HCT116 (cell line): ENCODE data around the gene ANKS1A. TPM values are rescaled to one million over a fixed set of nuclear protein-coding genes. Genes with fewer than 3 reads are reported as not detected.

ENCODE experiments used
- ATAC-seq: fragments of 200-7000 bp; cut with Tn5 transposase; 2 replicates; pipeline ENCODE4 v1.9.1; 2020; ENCODE audit warnings: mild to moderate bottlenecking, moderate library complexity
- BruUV-seq: library from RNA; stranded (reverse); fragments of 400-500 nt; replicated peaks from 2 replicates; lab custom pipeline; 2021; lab: Mats Ljungman, UMichigan
- CTCF ChIA-PET: fragments of 300-600 bp; sonication (Branson Sonifier 250); formaldehyde crosslinking; loops from one replicate; lab custom pipeline; 2021; ENCODE audit warnings: antibody characterized with exemption; lab: Charles Lee
- POLR2A ChIA-PET: fragments of 300-600, 350-600 bp; sonication (Branson Sonifier 250); formaldehyde crosslinking; loops from one replicate; lab custom pipeline; 2021; ENCODE audit warnings: antibody characterized with exemption; lab: Charles Lee
- RAD21 ChIA-PET, 2 experiments: fragments of 300-600 bp; sonication (Branson Sonifier 250); formaldehyde crosslinking; loops; one replicate each; lab custom pipeline; 2023; ENCODE audit warnings: low total read pairs in 2 of 2; ENCODE audit not compliant: uncharacterized antibody in 2 of 2, unreplicated experiment in 2 of 2, low non-redundant PET in 1 of 2; lab: Charles Lee
- DNase-seq: peaks from one replicate; pipeline ENCODE4 v3.0.0-alpha.2; 2010; ENCODE audit warnings: low read depth, low spot score
- H2AFZ ChIP-seq: fragments of 200-600 bp; shearing (Covaris generic), sonication (generic); 2 replicates; pipeline ENCODE4 v1.6.1; 2017; ENCODE audit warnings: low read depth, mixed run types, mixed read lengths, antibody characterized with exemption, low read length; ENCODE audit not compliant: poor library complexity, severe bottlenecking
- H3K27ac ChIP-seq: 2 replicates; pipeline ENCODE4 v1.5.1; 2012; ENCODE audit warnings: low read depth, low read length
- H3K27me3 ChIP-seq: fragments of 200-600 bp; sonication (generic); 2 replicates; pipeline ENCODE4 v1.6.1; 2016; ENCODE audit warnings: mixed run types, low read length, mixed read lengths; ENCODE audit not compliant: insufficient read depth
- H3K36me3 ChIP-seq, 2 experiments: fragments of 200-500 bp in 1 of 2; fragments of 200-600 bp in 1 of 2; sonication (Bioruptor generic) in 1 of 2; sonication (generic) in 1 of 2; 2 replicates each; pipeline versions ENCODE4 v1.5.1 to v1.6.1; 2014 to 2016; ENCODE audit warnings: low read length in 2 of 2, inconsistent platforms in 1 of 2, mixed read lengths in 1 of 2, mixed run types in 1 of 2; ENCODE audit not compliant: insufficient read depth in 2 of 2, control insufficient read depth in 1 of 2
- H3K4me1 ChIP-seq, 2 experiments: fragments of 200-600 bp in 1 of 2; sonication (generic) in 1 of 2; 2 replicates each; pipeline versions ENCODE4 v1.5.1 to v1.6.1; 2012 to 2017; ENCODE audit warnings: low read length in 2 of 2, inconsistent platforms in 1 of 2, mild to moderate bottlenecking in 1 of 2, mixed read lengths in 1 of 2, mixed run types in 1 of 2, moderate library complexity in 1 of 2; ENCODE audit not compliant: insufficient read depth in 2 of 2, control insufficient read depth in 1 of 2
- H3K4me2 ChIP-seq: fragments of 200-600 bp; sonication (generic); 2 replicates; pipeline ENCODE4 v1.6.1; 2017; ENCODE audit warnings: mixed run types, low read length, mixed read lengths
- H3K4me3 ChIP-seq, 2 experiments: fragments of 200-600 bp in 1 of 2; sonication (generic) in 1 of 2; replicated peaks in 1 of 2; 2 replicates each; pipeline ENCODE4 v1.5.1; 2011 to 2016; ENCODE audit warnings: low read length in 2 of 2, control low read depth in 1 of 2, low read depth in 1 of 2, mild to moderate bottlenecking in 1 of 2, mixed read lengths in 1 of 2, mixed run types in 1 of 2
- H3K79me2 ChIP-seq: fragments of 200-600 bp; sonication (generic); 2 replicates; pipeline ENCODE4 v1.6.1; 2017; ENCODE audit warnings: mild to moderate bottlenecking, mixed run types, low read length, moderate library complexity, mixed read lengths; ENCODE audit not compliant: insufficient read depth
- H3K9ac ChIP-seq: fragments of 200-600 bp; sonication (generic); 2 replicates; pipeline ENCODE4 v1.6.1; 2016; ENCODE audit warnings: low read length, mixed read lengths
- H3K9me2 ChIP-seq: fragments of 200-600 bp; sonication (generic), shearing (Covaris generic); 2 replicates; pipeline ENCODE4 v1.6.1; 2017; ENCODE audit warnings: mixed run types, mild to moderate bottlenecking, moderate library complexity; ENCODE audit not compliant: insufficient read depth
- H3K9me3 ChIP-seq, 2 experiments: fragments of 200-500 bp in 1 of 2; fragments of 200-600 bp in 1 of 2; sonication (Bioruptor generic) in 1 of 2; sonication (generic) in 1 of 2; 2 replicates each; pipeline ENCODE4 v1.6.1; 2014 to 2017; ENCODE audit warnings: low read length in 2 of 2, mixed read lengths in 2 of 2, inconsistent platforms in 1 of 2, low read depth in 1 of 2, mild to moderate bottlenecking in 1 of 2, mixed run types in 1 of 2, moderate library complexity in 1 of 2; ENCODE audit not compliant: control insufficient read depth in 1 of 2, insufficient read depth in 1 of 2
- H4K20me1 ChIP-seq: fragments of 200-600 bp; sonication (generic), shearing (Covaris generic); 2 replicates; pipeline ENCODE4 v1.6.1; 2017; ENCODE audit warnings: mixed run types, mild to moderate bottlenecking, moderate library complexity; ENCODE audit not compliant: insufficient read depth
- ATF3 ChIP-seq: IDR thresholded peaks from 2 replicates; pipeline ENCODE4 v1.6.1; 2012
- CBX3 ChIP-seq: IDR thresholded peaks from 2 replicates; pipeline ENCODE4 v1.6.1; 2012; ENCODE audit warnings: low read depth
- CEBPB ChIP-seq: IDR thresholded peaks from 2 replicates; pipeline ENCODE4 v1.6.1; 2012; ENCODE audit warnings: low read depth
- EGR1 ChIP-seq: IDR thresholded peaks from 2 replicates; pipeline ENCODE4 v1.6.1; 2012; ENCODE audit warnings: low read depth
- ELF1 ChIP-seq: IDR thresholded peaks from 2 replicates; pipeline ENCODE4 v1.6.1; 2012; ENCODE audit warnings: low read depth, borderline replicate concordance
- EZH2phosphoT487 ChIP-seq: fragments of 200-600 bp; IDR thresholded peaks from 2 replicates; pipeline ENCODE4 v1.6.1; 2018; ENCODE audit warnings: antibody characterized with exemption, borderline replicate concordance
- POLR2AphosphoS5 ChIP-seq: IDR thresholded peaks from 2 replicates; pipeline ENCODE4 v1.6.1; 2011; ENCODE audit warnings: mild to moderate bottlenecking, low read depth, low read length, moderate library complexity
- SP1 ChIP-seq: IDR thresholded peaks from 2 replicates; pipeline ENCODE4 v1.6.1; 2012; ENCODE audit warnings: low read depth
- TCF7L2 ChIP-seq: IDR thresholded peaks from 2 replicates; pipeline ENCODE4 v1.7.0; 2011; ENCODE audit warnings: borderline replicate concordance, inconsistent platforms; ENCODE audit not compliant: insufficient read depth, insufficient read length; ENCODE audit errors: extremely low read depth
- YY1 ChIP-seq: IDR thresholded peaks from 2 replicates; pipeline ENCODE4 v1.6.1; 2011; ENCODE audit warnings: low read length, low read depth, moderate library complexity, mild to moderate bottlenecking; ENCODE audit not compliant: insufficient replicate concordance; ENCODE audit errors: extremely low read depth
- ZNF274 ChIP-seq: fragments of 200-500 bp; sonication (Bioruptor generic); IDR thresholded peaks from 2 replicates; pipeline ENCODE4 v1.6.1; 2014; ENCODE audit warnings: mild to moderate bottlenecking, low read depth, low read length, inconsistent platforms
- intact Hi-C: fragments of 100-400 bp; cut with micrococcal nuclease; formaldehyde crosslinking; loops from 2 replicates; pipeline ENCODE4 v1.10.0; 2022
- total RNA-seq: library from RNA; stranded (reverse); gene quantifications from one replicate; pipeline ENCODE4 v1.2.1, GENCODE V29; 2021; ENCODE audit not compliant: unreplicated experiment

ANKS1A gene
- total RNA-seq, 1 experiment from 2014 or later, result 20.6 TPM

GRCh38 chr6:34953061-34954025, 64.3 kb downstream of the ANKS1A start:
- ChIA-PET POLR2A (no interaction called here), RAD21 (no interaction called here), CTCF (no interaction called here)
- peaks cover 12% of the 10 kb centered on the region for H3K79me2 ChIP-seq
- intact Hi-C loops, result no loop called here
- no peak overlapping the region for H3K4me3 ChIP-seq
- H3K9ac ChIP-seq, result no peak overlapping the region
- BruUV-seq, result no TSS peak
- ATAC-seq (peak; percentile 70), DNase-seq (peak; percentile 6)
- no peaks in the 10 kb centered on the region for H3K36me3 ChIP-seq
- no peaks in the 10 kb centered on the region for H3K27me3 ChIP-seq
- H4K20me1 ChIP-seq, result no peaks in the 10 kb centered on the region
- no peak overlapping the region for H2AFZ ChIP-seq
- H3K9me3 ChIP-seq, result no peaks in the 10 kb centered on the region
- TF ChIP-seq ELF1 (no peak), EZH2phosphoT487 (no peak), YY1 (no peak), ZNF274 (no peak), TCF7L2 (no peak), SP1 (no peak), EGR1 (no peak), ATF3 (no peak)
- H3K9me2 ChIP-seq, result no peaks in the 10 kb centered on the region
- no peak overlapping the region for H3K27ac ChIP-seq
- peak overlapping the region; percentile 42 for H3K4me2 ChIP-seq
- H3K4me1 ChIP-seq, result peaks cover 10 to 15% of the 10 kb centered on the region in 2 experiments; a peak in 3 of 4 replicates

GRCh38 chr6:34955442-34955841, 66.4 kb downstream of the ANKS1A start:
- H4K20me1 ChIP-seq, result no peaks in the 10 kb centered on the region
- no peaks in the 10 kb centered on the region for H3K36me3 ChIP-seq
- no TSS peak for BruUV-seq
- no peaks in the 10 kb centered on the region for H3K9me3 ChIP-seq
- CTCF ChIA-PET, result no interaction called here
- H3K27me3 ChIP-seq, result no peaks in the 10 kb centered on the region
- TF ChIP-seq EZH2phosphoT487 (no peak), CEBPB (no peak), CBX3 (no peak), POLR2AphosphoS5 (no peak), EGR1 (no peak)
- TF ChIP-seq, all 23 proteins: peak for 0
- Histone ChIP-seq H2AFZ (no peak overlapping the region), H3K9me2 (no peaks in the 10 kb centered on the region), H3K9ac (no peak overlapping the region), H3K27ac (no peak overlapping the region), H3K4me1 (peaks cover 10 to 15% of the 10 kb centered on the region in 2 experiments; a peak in 3 of 4 replicates), H3K4me3 (no peak overlapping the region), H3K79me2 (peaks cover 9% of the 10 kb centered on the region), H3K4me2 (no peak overlapping the region)
- no peak for DNase-seq
- POLR2A ChIA-PET, result no interaction called here
- RAD21 ChIA-PET, result no interaction called here
- ATAC-seq, result no peak
- intact Hi-C loops, result no loop called here
